Cardiac fibroblast (primary cell): Measurements from ENCODE around the gene ARPIN.
A peak's percentile ranks its signal among the peaks of the same experiment; 100 is the strongest.

Source experiments
- DNase-seq, 2 donors: peaks; one replicate each; pipeline versions ENCODE4 v3.0.0 to v3.0.0-alpha.2; 2010; ENCODE audit warnings: low read depth in 2 of 2
- H3K4me3 ChIP-seq, 2 donors: replicated peaks in 1 of 2; 1 replicate in 1 of 2; 2 replicates in 1 of 2; pipeline ENCODE4 v1.5.1; 2011; ENCODE audit warnings: low read depth in 2 of 2, low read length in 2 of 2, mild to moderate bottlenecking in 2 of 2, moderate library complexity in 1 of 2
- CTCF ChIP-seq: IDR thresholded peaks from one replicate; pipeline ENCODE4 v1.5.1; 2011; ENCODE audit warnings: low read depth, mild to moderate bottlenecking, low read length, inconsistent platforms

The ARPIN gene

GRCh38 chr15:89852342-89852995, 60.3 kb downstream of the ARPIN start:
- no peak for TF ChIP-seq CTCF
- DNase-seq, result no peak
- no peak overlapping the region for H3K4me3 ChIP-seq

- no peak overlapping the region for H3K4me3 ChIP-seq
- no peak for TF ChIP-seq CTCF
- DNase-seq, result peak; percentile 11 to 43
Measured at GRCh38 chr15:89851673-89852341, 60.9 kb downstream of the ARPIN start.

- TF ChIP-seq CTCF, result no peak
- no peak overlapping the region for H3K4me3 ChIP-seq
- no peak for DNase-seq
Measured at GRCh38 chr15:89848970-89849292, 63.8 kb downstream of the ARPIN start.

- no peak for TF ChIP-seq CTCF
- no peak for DNase-seq
- H3K4me3 ChIP-seq, result no peak overlapping the region
Measured at GRCh38 chr15:89847101-89847500, 65.7 kb downstream of the ARPIN start.

- TF ChIP-seq CTCF, result no peak
- H3K4me3 ChIP-seq, result no peak overlapping the region
- DNase-seq, result peak; percentile 90 to 96
Measured at GRCh38 chr15:89845305-89845893, 67.4 kb downstream of the ARPIN start.
